22Rv1 (cell line): ENCODE results near the gene MINDY4.

ENCODE experiments used
- ZFX ChIP-seq: fragments of 450-650 bp; IDR thresholded peaks from 2 replicates; pipeline ENCODE4 v1.6.1; 2017; ENCODE audit warnings: antibody characterized with exemption, borderline replicate concordance
- TF ChIP-seq, protein P1 (sequence below): fragments of 450-650 bp; IDR thresholded peaks from 2 replicates; pipeline ENCODE4 v1.5.1; 2017; ENCODE audit warnings: mild to moderate bottlenecking

DNA sequence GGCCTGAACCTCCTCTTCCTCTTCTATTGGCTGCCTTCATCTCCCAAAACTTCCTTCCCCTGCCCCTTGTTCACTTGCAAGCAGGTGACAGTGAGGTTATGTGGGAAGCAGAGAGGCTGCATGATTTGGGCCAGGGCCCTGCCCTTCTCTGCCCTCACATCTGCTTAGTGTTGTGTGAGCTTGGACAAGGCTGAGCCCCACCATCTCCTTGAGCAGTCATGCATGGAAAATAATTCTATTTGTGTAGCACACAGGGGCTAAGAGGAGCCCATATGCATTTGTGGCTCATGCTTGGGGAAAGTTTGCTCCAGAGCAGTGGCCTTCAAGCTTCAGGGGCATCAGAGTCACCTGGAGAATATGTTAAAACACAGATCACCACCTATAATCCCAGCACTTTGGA lies 113.7 kb downstream of the MINDY4 start:
- TF ChIP-seq, protein P1, sequence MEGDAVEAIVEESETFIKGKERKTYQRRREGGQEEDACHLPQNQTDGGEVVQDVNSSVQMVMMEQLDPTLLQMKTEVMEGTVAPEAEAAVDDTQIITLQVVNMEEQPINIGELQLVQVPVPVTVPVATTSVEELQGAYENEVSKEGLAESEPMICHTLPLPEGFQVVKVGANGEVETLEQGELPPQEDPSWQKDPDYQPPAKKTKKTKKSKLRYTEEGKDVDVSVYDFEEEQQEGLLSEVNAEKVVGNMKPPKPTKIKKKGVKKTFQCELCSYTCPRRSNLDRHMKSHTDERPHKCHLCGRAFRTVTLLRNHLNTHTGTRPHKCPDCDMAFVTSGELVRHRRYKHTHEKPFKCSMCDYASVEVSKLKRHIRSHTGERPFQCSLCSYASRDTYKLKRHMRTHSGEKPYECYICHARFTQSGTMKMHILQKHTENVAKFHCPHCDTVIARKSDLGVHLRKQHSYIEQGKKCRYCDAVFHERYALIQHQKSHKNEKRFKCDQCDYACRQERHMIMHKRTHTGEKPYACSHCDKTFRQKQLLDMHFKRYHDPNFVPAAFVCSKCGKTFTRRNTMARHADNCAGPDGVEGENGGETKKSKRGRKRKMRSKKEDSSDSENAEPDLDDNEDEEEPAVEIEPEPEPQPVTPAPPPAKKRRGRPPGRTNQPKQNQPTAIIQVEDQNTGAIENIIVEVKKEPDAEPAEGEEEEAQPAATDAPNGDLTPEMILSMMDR, result no peak
- no peak for TF ChIP-seq ZFX
